K562 (cell line): ENCODE data around the gene CHSY1.

Experiments
- E2F6 ChIP-seq, 2 experiments: IDR thresholded peaks; 2 replicates each; pipeline ENCODE4 v1.6.1; 2011; ENCODE audit warnings: borderline replicate concordance in 1 of 2, control low read depth in 1 of 2, low read depth in 1 of 2, low read length in 1 of 2, mild to moderate bottlenecking in 1 of 2, mixed read lengths in 1 of 2, moderate library complexity in 1 of 2; ENCODE audit not compliant: insufficient read depth in 1 of 2, insufficient read length in 1 of 2, poor library complexity in 1 of 2, severe bottlenecking in 1 of 2; ENCODE audit errors: extremely low read depth in 1 of 2
- FIP1L1 ChIP-seq: fragments of 200-400 bp; formaldehyde crosslinking; IDR thresholded peaks from 2 replicates; pipeline ENCODE4 v1.6.1; 2018; ENCODE audit warnings: mild to moderate bottlenecking, low read depth, low read length; ENCODE audit not compliant: poor library complexity, severe bottlenecking
- HSF4 ChIP-seq: fragments of 250-450 bp; sonication (Bioruptor Pico); IDR thresholded peaks from 2 replicates; pipeline ENCODE4 v2.1.2; 2022; ENCODE audit warnings: mild to moderate bottlenecking, moderate library complexity, borderline replicate concordance
- IRF1 ChIP-seq: sonication (generic); formaldehyde crosslinking; IDR thresholded peaks from 2 replicates; pipeline ENCODE4 v1.8.0; 2022; ENCODE audit warnings: missing genetic modification reagents, mild to moderate bottlenecking, borderline replicate concordance
- JUND ChIP-seq, 2 experiments: IDR thresholded peaks; 2 replicates in 1 of 2; 3 replicates in 1 of 2; pipeline ENCODE4 v1.6.1; 2011; ENCODE audit warnings: borderline replicate concordance in 2 of 2, low read depth in 2 of 2, low read length in 2 of 2, improper control_type of control experiment in 1 of 2, missing biosample characterization in 1 of 2, missing genetic modification characterization in 1 of 2, missing genetic modification reagents in 1 of 2
- LARP7 ChIP-seq: fragments of 450-650 bp; IDR thresholded peaks from 2 replicates; pipeline ENCODE4 v1.6.1; 2016
- SNAPC5 ChIP-seq: fragments of 250-450 bp; sonication (Bioruptor Pico); IDR thresholded peaks from 2 replicates; pipeline ENCODE4 v1.8.0; 2021; ENCODE audit warnings: moderate library complexity, mild to moderate bottlenecking, inconsistent platforms
- TRIM24 ChIP-seq, 2 experiments: fragments of 450-650 bp; IDR thresholded peaks; 2 replicates each; pipeline ENCODE4 v1.6.1; 2016
- ZBTB33 ChIP-seq: sonication (generic); formaldehyde crosslinking; IDR thresholded peaks from 2 replicates; pipeline ENCODE4 v1.8.1; 2023; ENCODE audit warnings: mild to moderate bottlenecking, missing genetic modification reagents

- TF ChIP-seq HSF4 (CRISPR knock-in tag) (no peak), TRIM24 (IDR thresholded peaks at IDR 0.05) (no peak), SNAPC5 (CRISPR knock-in tag) (no peak), LARP7 (no peak), ZBTB33 (no peak), E2F6 (IDR thresholded peaks at IDR 0.05; ENCODE audit: borderline replicate concordance in 1 of 2, extremely low read depth in 1 of 2, insufficient read depth in 1 of 2, insufficient read length in 1 of 2, low read depth in 1 of 2, low read length in 1 of 2, poor library complexity in 1 of 2, severe bottlenecking in 1 of 2) (no peak), FIP1L1 (no peak), JUND (IDR thresholded peaks at IDR 0.05; ENCODE audit: borderline replicate concordance, low read depth, low read length) (no peak), JUND (tag; IDR thresholded peaks at IDR 0.05; ENCODE audit: borderline replicate concordance, low read depth, low read length) (no peak), IRF1 (CRISPR knock-in tag) (no peak)
These were observed 53.0 kb downstream of the CHSY1 start for GRCh38 chr15:101198800-101199199.
